Vagina (tissue), 2 donors: ENCODE results near the gene NGFR.

Experiments used
- POLR2A ChIP-seq, 2 donors: fragments of 450-650 bp; IDR thresholded peaks; one replicate each; pipeline ENCODE4 v1.6.1; 2017; ENCODE audit warnings: antibody characterized with exemption in 2 of 2, mild to moderate bottlenecking in 2 of 2, moderate library complexity in 2 of 2
- POLR2AphosphoS5 ChIP-seq, 2 donors: sonication (generic); formaldehyde crosslinking; IDR thresholded peaks; one replicate each; pipeline ENCODE4 v1.9.0; 2017; ENCODE audit warnings: antibody characterized with exemption in 2 of 2, mild to moderate bottlenecking in 2 of 2, low read depth in 1 of 2; ENCODE audit not compliant: insufficient read depth in 1 of 2
- TF ChIP-seq, protein P1 (sequence below), 3 experiments: fragments of 450-650 bp in 2 of 3; fragments of 200-600 bp in 1 of 3; sonication (generic) in 1 of 3; IDR thresholded peaks; one replicate each; pipeline ENCODE4 v1.5.1; 2017 to 2019; ENCODE audit warnings: antibody characterized with exemption in 3 of 3, mild to moderate bottlenecking in 2 of 3, moderate library complexity in 2 of 3

DNA sequence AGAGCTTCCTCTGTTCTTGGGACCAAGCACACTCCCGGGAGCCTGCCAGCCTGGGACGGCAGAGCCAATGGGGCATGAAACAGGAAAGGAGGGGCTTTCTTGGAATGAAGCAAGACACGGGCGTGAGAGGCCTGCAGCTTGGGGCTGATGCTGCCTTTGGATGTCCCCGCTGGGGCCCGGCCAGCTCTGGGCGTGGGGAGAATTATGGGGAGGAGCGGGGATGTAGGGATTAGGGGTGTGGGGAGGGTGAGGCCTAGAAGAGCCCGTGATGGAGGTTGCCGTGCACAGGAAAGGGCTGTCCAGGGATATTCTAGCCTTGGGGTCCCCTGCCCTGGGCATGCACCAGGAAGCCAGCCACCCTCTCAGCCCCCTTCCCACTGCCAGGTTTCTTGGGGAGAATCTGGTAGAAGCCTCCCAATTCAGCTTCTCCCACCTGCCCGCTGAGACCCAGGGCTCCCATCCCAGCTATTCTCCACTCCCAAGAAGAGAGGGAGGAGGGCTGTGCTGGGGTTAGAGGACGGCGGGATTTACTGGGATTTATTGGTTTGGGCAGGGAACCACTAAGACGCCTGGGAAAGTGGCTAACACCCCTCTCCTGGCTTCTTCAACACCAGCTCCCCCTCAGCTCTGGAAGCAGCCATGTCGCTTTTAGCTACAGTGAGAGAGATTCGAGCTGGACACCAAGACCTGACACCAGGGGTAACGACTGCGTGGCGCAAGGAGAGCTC is 60.6 kb downstream of the NGFR start:
- TF ChIP-seq POLR2A (IDR thresholded peaks at IDR 0.05) (no peak), POLR2AphosphoS5 (IDR thresholded peaks at IDR 0.05; ENCODE audit: insufficient read depth in 1 of 2, low read depth in 1 of 2) (no peak)
- TF ChIP-seq, protein P1, sequence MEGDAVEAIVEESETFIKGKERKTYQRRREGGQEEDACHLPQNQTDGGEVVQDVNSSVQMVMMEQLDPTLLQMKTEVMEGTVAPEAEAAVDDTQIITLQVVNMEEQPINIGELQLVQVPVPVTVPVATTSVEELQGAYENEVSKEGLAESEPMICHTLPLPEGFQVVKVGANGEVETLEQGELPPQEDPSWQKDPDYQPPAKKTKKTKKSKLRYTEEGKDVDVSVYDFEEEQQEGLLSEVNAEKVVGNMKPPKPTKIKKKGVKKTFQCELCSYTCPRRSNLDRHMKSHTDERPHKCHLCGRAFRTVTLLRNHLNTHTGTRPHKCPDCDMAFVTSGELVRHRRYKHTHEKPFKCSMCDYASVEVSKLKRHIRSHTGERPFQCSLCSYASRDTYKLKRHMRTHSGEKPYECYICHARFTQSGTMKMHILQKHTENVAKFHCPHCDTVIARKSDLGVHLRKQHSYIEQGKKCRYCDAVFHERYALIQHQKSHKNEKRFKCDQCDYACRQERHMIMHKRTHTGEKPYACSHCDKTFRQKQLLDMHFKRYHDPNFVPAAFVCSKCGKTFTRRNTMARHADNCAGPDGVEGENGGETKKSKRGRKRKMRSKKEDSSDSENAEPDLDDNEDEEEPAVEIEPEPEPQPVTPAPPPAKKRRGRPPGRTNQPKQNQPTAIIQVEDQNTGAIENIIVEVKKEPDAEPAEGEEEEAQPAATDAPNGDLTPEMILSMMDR (IDR thresholded peaks at IDR 0.05): no peak
